Measurements from ENCODE around the gene STAMBP. TPM values are rescaled to one million over a fixed set of nuclear protein-coding genes. Genes with fewer than 3 reads are reported as not detected.
A peak's percentile ranks its signal among the peaks of the same experiment; 100 is the strongest.

Gene STAMBP
- total and polyA plus RNA-seq, 12 donors: 15.7 to 44.8 (median 27.4) TPM

DNA sequence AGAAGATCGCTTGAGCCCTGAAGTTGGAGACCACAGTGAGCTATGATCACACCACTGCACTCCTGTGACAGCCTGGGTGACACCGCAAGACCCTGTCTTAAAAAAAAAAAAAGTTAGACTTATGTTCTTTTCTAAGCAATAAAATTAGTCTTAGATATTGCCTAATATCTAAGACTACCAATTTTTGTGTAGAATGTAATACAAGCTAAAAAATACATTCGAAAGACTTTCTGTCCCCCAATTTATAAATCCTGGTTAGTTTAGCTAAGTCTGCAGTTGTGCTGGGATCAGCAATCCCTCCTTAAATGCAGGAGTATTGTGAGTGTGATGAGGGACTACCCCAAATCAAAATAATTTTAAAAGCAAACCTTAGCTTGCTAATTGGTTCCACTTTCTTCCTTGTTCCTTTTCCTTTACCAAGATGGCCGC is 358 bp upstream of the STAMBP start:
- WGBS, 4 donors: 60 to 69% (median 62%) methylated on average over 4 of the region's 4 CpGs
- Histone ChIP-seq H3K36me3 (replicated peaks in 1 of 2) (peaks cover 0 to 8% of the 10 kb centered on the region in 2 donors), H3K27me3 (no peaks in the 10 kb centered on the region), H3K4me1 (replicated peaks in 1 of 2) (peaks cover 0 to 27% of the 10 kb centered on the region in 2 donors), H3K4me3 (peak overlapping the region in 2 of 4 donors; percentile 72 to 73), H3K27ac (peak overlapping the region in 3 of 5 donors; percentile 78 to 93 (median 92)), H3K9me3 (replicated peaks in 1 of 3) (no peaks in the 10 kb centered on the region)
- TF ChIP-seq, protein P1, sequence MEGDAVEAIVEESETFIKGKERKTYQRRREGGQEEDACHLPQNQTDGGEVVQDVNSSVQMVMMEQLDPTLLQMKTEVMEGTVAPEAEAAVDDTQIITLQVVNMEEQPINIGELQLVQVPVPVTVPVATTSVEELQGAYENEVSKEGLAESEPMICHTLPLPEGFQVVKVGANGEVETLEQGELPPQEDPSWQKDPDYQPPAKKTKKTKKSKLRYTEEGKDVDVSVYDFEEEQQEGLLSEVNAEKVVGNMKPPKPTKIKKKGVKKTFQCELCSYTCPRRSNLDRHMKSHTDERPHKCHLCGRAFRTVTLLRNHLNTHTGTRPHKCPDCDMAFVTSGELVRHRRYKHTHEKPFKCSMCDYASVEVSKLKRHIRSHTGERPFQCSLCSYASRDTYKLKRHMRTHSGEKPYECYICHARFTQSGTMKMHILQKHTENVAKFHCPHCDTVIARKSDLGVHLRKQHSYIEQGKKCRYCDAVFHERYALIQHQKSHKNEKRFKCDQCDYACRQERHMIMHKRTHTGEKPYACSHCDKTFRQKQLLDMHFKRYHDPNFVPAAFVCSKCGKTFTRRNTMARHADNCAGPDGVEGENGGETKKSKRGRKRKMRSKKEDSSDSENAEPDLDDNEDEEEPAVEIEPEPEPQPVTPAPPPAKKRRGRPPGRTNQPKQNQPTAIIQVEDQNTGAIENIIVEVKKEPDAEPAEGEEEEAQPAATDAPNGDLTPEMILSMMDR (IDR thresholded peaks at IDR 0.05): no peak
- no peak for TF ChIP-seq POLR2A (IDR thresholded peaks at IDR 0.05)
- DNase-seq: no peak
- intact Hi-C loops (cut with DNase I): loop anchor here in 1 of 2 donors (10.0 kb wide), 1 partner anchor 316 kb away; the partner anchor contains the start of gene BOLA3

DNA sequence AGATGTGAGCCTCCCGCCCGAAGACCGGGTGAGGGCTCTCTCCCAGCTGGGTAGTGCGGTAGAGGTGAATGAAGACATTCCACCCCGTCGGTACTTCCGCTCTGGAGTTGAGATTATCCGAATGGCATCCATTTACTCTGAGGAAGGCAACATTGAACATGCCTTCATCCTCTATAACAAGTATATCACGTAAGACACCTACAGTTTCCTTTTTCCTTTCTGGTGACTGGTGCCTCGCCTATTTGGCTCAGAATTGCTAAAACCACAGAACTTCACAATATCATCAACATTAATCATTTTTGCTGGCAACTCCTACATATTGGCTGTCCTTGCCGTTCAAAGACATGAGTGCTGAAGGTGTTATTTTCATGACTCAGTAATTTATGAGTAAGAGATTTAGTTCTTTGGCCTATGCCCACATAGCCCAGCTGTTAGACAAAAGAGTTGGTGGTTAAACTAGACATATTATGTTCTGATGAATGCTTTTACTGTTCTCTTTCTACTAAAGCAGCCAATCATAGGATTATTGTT is 2.2 kb downstream of the STAMBP start:
- Histone ChIP-seq H3K9me3 (replicated peaks in 1 of 3) (no peaks in the 10 kb centered on the region), H3K27ac (peak overlapping the region in 1 of 5 donors; percentile 7), H3K4me3 (no peak overlapping the region), H3K36me3 (replicated peaks in 1 of 2) (peaks cover 0 to 18% of the 10 kb centered on the region in 2 donors), H3K27me3 (no peaks in the 10 kb centered on the region), H3K4me1 (replicated peaks in 1 of 2) (peaks cover 0 to 27% of the 10 kb centered on the region in 2 donors)
- no peak for TF ChIP-seq POLR2A (IDR thresholded peaks at IDR 0.05)
- TF ChIP-seq, protein P1 (IDR thresholded peaks at IDR 0.05): no peak
- WGBS, 4 donors: 72 to 77% (median 74%) methylated on average over 11 of the region's 11 CpGs
- peak in 3 of 7 donors; percentile 19 to 54 (median 26) for DNase-seq
- intact Hi-C loops (cut with DNase I): no loop called here

DNA sequence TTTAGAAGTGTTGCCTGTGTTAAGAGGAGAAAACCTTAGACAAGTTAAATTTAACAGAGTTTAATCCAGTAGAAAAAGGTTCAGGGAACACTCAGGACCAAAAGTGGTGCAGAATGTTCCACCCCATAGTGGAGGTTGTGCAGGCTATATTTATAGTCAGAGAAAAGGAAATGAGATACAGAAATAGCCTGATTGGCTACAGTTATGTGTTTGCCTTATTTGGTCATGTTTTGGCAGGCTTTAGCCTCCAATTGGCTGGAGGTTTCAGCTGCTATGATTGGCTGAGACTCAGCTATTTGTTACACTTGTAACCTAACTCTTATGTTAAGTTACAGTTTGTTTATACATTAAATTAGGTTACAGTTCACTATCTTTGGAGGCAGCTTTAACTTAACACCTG is 4.2 kb downstream of the STAMBP start:
- intact Hi-C loops (cut with DNase I): no loop called here
- Histone ChIP-seq H3K4me3 (no peak overlapping the region), H3K9me3 (replicated peaks in 1 of 3) (no peaks in the 10 kb centered on the region), H3K36me3 (replicated peaks in 1 of 2) (peaks cover 0 to 18% of the 10 kb centered on the region in 2 donors), H3K27ac (no peak overlapping the region), H3K27me3 (no peaks in the 10 kb centered on the region), H3K4me1 (replicated peaks in 1 of 2) (peaks cover 0 to 27% of the 10 kb centered on the region in 2 donors)
- no peak for DNase-seq
- TF ChIP-seq POLR2A (IDR thresholded peaks at IDR 0.05): no peak
- TF ChIP-seq, protein P1 (IDR thresholded peaks at IDR 0.05): no peak

DNA sequence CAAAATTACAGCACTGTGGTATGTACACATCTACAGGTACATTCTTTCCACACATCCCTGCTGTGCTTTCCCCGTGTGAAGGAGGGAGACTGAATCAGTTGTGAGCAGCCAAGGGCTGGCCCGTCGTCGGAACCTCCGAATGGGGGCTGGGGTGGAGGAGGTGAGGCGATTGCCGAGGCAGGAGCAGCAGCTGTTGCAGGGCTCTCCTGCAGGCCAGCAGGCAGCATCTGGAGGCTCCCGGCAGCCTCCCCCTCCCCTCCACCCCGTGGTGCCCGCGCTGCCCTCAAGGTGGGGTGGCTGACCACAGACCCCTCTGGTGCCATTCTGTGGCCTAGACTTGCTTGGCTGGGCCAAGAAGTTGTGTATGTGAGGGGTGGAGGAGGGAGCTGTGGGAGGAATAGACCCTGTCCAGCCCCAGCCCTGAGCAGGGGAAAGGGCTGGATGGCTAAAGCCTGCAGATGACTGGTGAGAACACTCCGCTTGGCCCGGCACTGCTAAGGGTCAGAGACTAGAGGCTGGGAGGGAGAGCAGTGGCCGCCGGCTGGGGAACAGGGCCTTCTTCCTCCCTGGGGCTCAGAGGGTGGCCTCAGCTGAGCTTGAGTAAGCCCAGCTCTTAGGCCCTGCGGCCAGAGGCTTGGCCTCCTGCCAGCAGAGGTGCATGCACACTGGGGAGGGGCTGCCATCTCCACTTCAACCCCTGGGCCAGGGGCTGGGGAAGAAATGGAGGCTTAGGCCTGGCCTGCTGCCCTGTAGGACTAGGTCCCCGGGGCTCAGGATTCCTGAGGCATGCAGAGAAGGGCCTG is 7.6 kb downstream of the STAMBP start:
- H3K36me3 ChIP-seq (replicated peaks in 1 of 2): peaks cover 0 to 18% of the 10 kb centered on the region in 2 donors
- H3K9me3 ChIP-seq (replicated peaks in 1 of 3): no peaks in the 10 kb centered on the region
- 90 to 96% (median 92%) methylated on average over 11 to 17 of the region's 17 CpGs for WGBS, 4 donors
- H3K4me1 ChIP-seq (replicated peaks in 1 of 2): peaks cover 0 to 3% of the 10 kb centered on the region in 2 donors
- no peak overlapping the region for H3K4me3 ChIP-seq
- H3K27me3 ChIP-seq: no peaks in the 10 kb centered on the region
- no peak overlapping the region for H3K27ac ChIP-seq
- DNase-seq: no peak
- TF ChIP-seq POLR2A (IDR thresholded peaks at IDR 0.05): no peak
- TF ChIP-seq, protein P1 (IDR thresholded peaks at IDR 0.05): no peak
- intact Hi-C loops (cut with DNase I): no loop called here
